GM19452 (cell line): ENCODE measurements around the gene CNKSR3.

Source experiments
- ATAC-seq: cut with Tn5 transposase; IDR thresholded peaks from one replicate; pipeline ENCODE4 v1.9.1; 2021; ENCODE audit not compliant: unreplicated experiment

The CNKSR3 gene

DNA sequence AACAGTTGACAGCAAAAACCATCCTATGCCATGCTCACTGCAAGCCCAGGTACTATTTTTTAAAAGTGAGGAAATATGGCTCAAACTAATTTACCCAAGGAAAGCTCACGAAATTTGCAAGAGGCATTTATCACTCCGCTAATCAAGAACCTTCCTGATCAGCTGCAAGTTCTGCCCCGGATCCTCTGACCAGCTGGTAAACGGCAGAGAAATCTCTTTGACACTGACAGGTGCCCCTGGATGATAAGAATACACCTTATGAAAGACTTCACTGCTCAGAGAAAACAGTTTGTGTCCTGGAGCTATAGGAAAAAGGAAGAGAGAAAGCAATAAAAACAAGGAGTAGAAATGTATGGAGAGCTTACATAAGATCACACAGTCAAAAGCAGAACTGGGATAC lies 6.4 kb downstream of the CNKSR3 start:
- ATAC-seq: no peak

DNA sequence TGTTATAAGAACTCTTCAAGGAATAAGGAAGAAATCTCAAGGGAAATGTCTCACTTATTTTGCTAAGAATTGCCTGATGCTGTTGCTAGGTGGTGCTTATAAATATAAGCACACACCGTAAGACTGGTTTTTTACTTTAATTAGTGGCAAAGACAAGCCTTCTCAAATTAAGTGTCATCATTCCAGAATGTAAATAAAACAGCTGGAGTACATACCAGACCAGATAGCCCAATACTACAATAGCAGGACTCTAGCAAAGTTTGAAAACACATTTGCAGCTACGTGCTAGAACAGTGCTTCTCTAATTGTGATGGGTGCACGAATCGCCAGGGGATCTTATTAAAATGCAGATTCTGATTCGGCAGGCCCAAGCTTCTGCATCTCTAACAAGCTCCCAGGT lies 6.8 kb downstream of the CNKSR3 start:
- no peak for ATAC-seq

DNA sequence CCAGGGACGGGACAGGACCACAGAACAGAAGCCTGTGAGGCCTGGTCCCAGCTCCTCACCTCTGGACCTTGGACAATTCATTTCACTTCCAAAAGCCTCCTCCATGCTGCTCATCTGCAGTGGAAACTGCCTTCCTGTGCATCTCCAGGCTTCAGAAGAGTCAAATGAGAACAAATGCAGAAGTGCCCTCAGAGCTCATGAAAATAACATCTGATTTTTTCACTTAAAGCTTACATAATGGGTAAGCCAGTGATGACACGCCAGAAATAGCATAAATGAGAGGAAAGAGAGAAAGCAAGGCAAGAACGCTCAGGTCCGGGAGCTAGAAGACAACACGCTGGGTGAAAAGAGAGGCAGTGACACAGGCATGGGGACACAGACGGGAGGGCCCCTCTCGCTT lies 7.9 kb downstream of the CNKSR3 start:
- ATAC-seq: no peak

DNA sequence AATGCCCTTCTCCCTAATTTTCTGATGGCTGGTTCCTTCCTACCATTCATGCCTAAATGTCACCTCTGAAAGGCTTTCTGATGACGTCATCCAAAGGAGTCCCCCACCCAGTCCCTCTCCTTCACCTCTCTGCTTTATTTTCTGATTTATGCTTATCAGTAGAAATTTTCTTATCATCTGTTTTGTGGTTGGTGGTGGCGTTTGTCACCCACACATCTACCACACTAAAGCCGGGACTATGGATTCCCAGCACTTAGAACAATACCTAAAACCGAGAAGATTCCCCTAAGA lies 9.0 kb downstream of the CNKSR3 start:
- no peak for ATAC-seq

DNA sequence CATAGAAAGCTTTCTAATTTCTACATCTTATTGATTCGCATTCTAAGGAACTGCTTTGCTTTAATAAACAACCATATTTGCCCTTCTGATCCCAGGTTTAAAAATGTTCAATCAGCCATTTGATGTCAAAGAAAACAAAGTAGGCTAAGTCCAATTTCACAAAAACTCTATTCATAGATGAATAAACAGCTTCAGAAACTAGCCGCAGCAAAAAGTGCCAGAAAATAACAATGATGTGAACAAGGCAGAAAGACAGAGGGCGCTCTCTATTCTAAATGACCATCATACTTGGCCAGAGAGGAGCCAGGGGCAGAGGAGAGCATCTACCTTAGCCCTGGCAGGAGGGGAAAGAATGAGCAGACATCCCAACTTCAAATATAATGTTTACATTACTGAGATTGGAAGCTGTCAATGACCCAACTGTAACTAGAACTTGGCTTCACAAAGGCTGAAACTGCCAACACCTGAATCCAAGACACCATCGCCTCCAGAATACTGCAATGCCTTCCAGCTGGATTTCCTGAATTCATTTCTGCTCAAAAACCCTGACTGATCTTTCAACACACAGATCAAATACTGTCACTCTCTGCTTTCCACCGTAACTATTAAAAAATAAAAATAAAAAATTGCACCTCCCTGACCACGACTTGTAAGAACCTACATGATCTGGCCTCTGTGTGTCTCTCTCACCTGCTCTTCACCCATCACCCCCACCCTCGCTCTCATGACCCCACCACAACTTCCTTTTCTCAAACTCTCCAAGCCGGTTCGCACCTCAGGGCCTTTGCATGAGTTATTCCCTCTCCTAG lies 9.5 kb downstream of the CNKSR3 start:
- no peak for ATAC-seq

DNA sequence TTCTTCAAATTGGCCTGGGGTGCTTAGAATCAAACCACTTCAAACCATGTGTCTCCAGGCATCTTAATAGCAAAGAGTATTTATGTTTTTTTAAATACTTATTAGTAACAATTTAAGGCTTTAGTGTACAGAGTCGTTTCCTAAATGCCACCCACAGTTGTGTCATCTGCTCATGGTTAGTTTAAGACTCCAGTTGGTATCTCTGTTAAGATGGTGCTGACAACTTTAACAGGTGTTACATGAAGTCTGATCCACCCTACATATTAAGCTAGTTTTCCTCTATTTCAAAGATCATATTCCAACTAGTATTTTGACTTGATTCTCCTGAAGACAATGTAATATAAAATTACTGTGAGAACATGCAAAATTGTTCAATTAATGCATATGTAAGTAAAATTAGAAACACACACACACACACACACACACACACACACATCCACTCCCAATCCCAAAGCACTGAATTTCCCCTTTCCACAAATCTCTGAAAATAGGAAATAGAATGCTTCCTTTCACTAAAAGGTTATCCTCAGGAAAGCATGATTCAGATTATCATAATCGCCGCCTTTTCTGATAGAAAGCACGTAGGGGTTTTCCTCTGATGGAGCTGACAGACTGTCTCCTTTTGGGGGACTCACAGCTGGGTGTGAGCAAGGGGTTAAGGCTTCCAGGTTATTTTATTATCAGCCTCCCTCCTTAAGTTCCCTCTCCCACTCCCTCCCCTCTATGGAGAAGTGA lies 10.5 kb downstream of the CNKSR3 start:
- ATAC-seq: no peak

DNA sequence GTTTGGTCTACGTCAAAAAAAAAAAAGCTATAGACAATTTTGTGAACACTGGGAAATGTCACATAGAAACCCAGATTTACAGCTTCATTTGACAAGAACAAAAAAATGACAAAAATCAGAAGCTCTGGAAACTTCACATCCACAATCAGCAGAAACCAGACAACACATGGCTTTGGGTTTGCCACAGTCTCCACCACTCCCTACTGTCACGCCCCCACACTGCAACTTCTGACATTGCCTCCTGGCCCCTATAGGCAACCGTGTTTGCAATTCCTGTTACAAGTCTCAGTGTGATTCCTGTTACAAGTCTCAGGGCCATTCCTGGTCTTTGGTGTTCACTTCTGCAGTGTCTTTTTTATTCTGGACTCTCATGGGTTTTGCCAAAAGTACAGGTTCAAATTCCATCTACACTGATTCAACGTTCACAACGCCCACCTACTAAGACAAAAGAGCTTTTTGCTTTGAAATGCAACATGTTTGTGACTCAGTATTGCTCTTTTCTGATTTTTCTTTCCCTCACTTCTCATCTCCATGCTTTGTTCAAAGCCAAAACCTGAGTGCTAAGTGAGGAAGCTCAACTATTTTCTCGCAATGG lies 12.0 kb downstream of the CNKSR3 start:
- no peak for ATAC-seq

DNA sequence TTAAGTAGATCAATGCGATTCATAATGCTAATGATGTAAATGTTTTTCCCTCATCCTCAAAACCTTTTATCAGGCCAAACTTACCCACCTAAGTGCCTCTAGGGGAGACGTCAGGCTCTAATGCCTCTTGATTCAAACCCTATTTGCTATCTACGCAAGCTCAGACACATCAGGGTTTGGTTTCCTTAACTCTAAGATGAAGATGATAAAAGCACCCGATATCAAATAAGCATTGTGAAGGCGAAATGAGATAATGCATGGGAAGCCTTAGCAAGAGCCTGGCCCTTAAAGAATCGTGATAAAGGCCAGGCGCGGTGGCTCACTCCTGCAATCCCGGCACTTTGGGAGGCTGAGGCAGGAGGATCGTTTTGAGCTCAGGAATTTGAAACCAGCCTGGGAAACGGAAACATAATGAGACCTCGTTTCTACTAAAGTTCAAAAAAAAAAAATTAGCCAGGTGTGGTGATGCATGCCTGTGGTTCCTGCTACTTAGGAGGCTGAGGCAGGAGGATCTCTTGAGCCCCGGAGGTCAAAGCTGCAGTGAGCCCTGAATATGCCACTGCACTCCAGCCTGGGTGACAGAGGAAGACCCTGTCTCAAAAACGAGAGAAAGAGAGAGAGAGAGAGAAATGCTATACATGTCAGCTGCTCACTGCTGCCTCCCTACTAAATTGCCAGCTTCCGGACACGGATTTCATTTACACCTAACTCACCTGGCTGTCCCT lies 13.5 kb downstream of the CNKSR3 start:
- ATAC-seq: no peak

DNA sequence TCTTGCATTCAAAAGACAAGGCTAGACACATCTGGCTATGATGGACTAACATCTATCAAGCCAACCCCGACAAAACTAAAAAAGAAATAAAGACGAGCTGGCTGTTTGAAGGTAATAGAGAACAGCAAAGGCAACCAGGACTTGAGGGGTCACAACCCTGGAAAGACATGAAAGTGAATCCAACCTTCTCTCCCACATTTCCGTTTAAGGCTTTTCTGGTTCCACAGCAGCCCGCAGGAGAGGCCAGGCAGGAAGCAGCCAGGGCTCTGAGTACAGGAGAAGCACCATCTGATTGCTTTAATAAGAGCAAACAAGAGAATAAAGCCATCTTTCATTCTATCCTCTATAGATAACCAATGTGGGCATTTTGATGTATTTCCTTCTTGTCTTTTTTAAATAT lies 14.3 kb downstream of the CNKSR3 start:
- ATAC-seq: no peak

DNA sequence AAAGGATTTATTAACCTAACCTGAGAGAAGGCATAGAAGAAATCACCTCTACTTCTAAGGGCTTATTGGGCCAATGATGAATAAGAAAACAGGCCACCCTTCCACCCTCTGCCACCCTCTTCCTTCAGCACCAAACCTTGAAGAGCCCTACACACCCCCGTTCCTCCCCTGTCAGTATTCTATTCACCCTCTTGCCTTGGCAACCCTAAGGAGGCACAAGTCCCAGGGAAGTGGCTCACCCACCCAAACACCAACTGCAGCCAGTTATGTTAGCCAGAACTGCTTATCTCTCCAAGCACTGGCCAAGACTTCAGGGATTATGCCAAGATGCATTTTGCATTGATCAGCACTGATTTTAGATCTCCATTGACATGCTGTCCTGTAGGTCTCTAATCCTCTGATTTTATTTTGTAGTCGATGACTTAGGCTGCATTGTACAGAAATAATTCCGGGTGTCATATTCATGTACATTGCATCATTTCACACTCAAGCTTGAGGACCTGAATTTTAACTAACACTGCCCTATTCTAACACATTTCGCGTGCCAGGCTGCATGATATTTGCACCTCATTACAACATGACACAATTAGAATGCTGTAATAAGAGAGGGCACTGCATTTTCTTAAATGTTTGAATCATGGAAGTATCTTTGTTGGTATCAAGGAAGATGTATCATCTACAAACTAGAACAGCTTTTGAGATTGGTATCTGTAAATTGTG lies 15.7 kb downstream of the CNKSR3 start:
- no peak for ATAC-seq

DNA sequence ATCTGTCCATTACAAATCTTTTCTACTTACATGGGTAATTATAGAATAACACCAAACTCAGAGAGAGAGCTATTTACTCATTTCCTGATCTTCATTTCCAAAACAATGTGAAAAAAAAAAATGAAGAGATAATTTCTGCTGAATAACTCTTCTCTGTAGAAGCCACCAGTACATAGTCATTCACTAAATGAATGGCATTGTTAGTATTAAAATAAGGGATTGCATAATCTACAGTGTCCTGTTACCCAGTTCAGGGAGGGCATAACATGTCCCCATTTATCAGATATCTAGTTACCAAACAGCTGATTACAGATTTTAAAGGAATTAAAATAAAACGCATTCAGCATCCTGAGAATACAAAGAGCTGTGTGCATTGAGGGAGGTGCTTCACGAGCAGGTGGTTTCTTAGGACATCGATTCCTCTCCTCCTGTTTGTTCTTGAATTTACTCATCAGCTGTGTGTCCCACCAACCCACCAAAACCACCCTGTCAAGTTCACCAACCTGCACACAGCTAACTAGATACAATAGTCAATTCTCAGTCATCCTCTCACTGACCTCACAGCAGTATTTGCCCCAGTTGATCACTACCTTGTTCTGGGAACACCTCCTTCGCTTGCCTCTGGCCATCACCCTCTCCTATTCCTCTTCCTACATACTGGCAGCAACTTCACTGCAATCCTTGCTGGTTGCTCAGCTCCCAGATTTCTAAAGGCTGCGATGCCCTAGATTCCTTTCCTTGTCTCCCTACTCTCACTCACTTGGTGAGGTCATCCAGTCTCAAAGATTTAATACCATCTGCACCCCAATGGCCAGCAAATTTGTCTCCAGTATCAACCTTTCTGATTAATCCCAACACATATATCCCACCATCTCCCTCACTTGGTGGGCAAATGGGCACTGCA lies 18.7 kb downstream of the CNKSR3 start:
- ATAC-seq: no peak

DNA sequence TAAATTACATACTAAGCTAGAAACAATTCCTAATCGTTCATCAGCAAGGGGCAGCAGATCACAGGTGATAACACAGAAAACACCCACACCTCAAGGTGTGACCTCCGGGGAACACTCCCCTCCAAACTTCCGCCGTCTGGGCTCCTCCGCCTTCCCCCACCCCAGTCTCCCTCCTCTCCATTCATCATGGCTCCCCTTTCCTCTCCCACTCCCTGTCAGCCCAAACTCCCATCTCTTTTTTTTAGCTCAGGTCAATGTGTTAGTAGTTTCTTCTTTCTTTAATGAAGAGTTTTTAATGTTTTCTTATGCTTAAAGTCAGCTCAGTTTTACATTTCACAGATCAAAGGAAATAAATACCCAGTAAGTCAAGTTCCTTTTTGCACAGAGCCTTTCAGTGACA lies 20.7 kb downstream of the CNKSR3 start:
- no peak for ATAC-seq

DNA sequence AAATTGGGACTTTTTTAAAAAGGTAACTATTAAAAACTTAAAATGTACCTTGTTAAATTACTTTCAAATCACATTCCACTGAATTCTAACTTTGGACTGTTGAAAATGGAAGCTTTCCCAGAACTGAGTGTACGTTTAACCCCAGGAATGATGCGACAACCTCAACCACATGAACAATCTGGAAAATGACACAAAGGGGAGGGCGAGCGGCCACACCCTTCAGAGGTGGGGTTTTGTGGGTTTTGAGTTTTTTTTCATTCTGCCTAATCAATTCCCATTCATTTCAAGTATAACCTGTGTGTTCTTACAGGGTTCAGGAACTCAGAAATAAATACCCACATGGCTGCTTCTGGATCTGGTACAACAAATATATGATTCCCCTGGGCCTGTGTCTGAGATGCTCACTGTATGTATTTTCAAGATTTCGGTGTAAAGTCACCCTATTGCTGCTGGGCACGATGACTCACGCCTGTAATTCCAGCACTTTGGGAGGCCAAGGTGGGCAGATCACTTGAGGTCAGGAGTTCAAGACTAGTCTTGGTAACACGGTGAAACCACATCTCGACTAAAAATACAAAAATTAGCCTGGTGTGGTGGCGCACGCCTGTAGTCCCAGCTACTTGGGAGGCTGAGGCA lies 21.6 kb downstream of the CNKSR3 start:
- no peak for ATAC-seq

DNA sequence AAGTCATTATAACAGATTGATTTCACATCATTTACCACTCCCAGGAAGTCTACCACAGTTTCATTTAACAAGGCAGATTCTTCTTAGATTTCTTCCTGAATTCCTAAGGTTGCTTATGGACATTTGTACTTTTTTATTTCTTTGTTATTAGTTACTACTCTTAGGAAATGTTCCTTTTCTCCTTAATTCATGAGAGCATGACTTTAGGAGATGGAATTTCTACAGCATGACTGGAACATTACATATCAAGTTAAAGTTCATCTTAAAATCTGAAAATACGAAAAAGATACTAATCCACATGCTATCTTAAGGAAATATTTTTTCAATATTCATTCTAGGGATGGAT lies 22.3 kb downstream of the CNKSR3 start:
- no peak for ATAC-seq

DNA sequence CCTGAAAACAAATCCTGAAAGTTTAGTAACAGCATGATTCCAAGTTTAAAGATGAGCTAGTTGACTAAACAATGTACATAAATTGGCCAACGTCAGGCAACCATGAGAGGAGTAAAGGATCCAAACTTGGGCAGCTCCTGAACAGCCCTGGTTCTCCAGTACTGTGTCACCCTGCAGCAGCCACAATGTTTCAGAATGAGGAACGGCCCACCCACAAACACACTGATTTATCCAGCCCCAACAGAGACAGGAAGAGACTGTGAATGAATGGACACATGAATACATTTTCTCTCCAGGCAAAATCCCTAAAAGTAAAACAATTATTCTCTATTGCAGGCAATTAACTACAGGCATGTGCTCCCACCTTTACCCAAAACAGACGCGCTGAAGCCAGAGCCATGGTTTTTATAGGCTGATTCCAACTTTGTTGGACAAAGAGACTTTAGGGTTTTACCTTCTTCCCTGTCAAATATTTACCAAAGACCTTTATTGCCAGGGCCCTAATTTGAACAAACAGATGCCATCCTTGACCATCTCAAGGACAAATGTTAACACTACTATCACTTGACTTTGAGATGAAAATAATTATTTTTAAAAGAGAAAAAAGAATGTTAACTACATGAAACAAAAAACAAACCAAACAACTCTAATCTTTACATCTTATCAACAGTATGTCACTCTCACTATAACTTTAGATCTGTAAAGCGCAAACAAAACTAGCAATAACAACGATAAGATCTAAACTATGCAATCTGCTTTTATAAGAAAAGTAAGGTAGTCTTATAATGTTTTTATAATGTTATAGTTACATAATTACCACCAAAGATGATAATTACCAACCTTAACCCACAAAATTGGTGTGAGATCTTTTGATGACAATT lies 22.9 kb downstream of the CNKSR3 start:
- ATAC-seq: no peak

DNA sequence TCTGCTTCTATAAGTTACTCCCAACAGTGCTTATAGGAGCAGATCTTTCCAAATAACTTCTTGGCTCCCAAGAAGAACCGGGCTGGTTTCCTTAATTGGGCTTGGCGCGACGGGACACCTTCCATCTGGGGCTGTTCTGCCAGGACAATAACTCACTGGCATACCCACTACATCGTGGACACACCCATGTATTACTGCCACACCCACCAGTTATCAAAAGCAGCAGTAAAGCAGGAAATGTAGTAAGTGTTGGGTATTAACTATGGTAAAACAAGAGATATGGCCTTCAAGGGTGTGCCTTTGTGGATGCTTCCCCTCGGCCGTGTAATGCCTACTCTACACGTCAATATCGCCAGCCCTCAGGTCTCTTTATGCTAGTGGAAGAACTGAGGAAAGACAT lies 24.7 kb downstream of the CNKSR3 start:
- no peak for ATAC-seq

DNA sequence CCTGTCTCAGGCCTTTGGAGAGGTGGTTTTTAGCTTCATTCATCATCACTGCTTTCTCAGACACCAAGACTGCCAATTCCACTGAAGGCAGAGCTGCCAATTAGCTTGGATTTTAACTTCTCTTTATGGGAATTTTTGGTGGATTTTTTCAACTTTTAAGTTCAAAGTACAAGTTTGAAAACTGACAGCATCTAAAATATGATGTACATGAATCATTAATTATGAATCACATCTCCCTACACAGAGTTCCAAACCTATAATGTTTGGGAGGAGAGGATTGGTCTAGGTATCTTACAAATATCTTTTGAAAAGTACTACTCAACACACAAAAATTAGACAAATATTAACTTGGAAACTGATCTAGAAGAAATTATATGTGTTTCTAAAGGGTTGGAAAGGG lies 25.5 kb downstream of the CNKSR3 start:
- ATAC-seq: no peak

DNA sequence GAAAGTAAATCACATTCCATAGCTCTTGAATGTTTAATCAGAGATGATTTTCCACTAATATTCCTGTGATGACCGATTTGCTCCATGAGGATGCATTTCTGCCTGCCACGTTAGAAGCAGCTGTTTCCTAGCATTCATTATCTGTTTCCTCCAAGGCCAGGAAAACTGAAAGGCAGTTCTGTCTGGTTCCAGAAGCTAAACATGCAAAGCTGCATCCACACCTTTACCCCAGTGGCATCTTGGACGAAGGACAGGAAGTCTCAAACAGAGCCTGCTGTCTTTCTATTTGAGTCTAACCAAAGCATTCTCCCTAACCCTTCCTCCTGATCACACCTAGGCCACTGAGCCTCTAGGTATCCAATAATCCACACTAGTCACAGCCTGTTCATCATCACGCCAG lies 27.6 kb downstream of the CNKSR3 start:
- no peak for ATAC-seq

DNA sequence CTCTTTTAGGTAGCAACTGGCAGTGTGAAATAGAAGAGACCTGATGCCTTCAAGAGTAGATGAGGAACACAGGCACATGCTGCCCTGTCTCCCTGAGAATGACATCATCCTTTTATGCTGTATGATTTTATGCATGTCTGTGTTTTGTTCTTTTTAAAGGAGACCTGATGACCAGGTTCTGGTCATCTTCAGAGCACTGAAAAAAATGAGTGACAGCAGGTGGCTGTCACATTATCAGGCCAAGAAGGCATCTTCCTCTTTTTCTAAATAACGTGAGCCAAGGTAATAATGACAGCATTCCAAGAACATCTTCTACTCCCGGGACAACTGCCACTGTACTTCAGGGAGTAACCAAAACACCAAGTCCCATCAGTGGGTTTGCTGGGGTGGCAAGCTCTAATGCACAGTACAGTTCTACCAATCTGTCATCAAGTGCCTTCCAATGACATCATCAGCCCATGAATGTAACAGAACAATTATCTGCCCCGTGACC lies 28.9 kb downstream of the CNKSR3 start:
- no peak for ATAC-seq
